ENCODE measurements around the gene AMBP. TPM values are rescaled to one million over a fixed set of nuclear protein-coding genes. Genes with fewer than 3 reads are reported as not detected.

The AMBP gene
- total RNA-seq, 1 experiment from 2014 or later = not detected

- Mint-ChIP-seq H3K9me3 (ENCODE audit: unreplicated experiment) (no peaks in the 10 kb centered on the region), H3K27me3 (ENCODE audit: insufficient read depth, unreplicated experiment) (no peaks in the 10 kb centered on the region), H3K4me3 (ENCODE audit: unreplicated experiment) (no peak overlapping the region), H3K4me1 (ENCODE audit: insufficient read depth, unreplicated experiment) (no peaks in the 10 kb centered on the region), H3K27ac (ENCODE audit: low read depth, unreplicated experiment) (no peak overlapping the region), H3K36me3 (ENCODE audit: insufficient read depth, unreplicated experiment) (peaks cover 12% of the 10 kb centered on the region)
- no TSS peak for BruUV-seq (replicated peaks)
- CTCF ChIA-PET = interaction anchor here (0.7 kb wide), 1 partner anchor 293 kb away, joined by 3 read pairs; no protein-coding TSS in a partner anchor
- no peak for DNase-seq (ENCODE audit: unreplicated experiment)
- no peak for TF ChIP-seq CTCF (IDR thresholded peaks at IDR 0.05; ENCODE audit: unreplicated experiment)
- intact Hi-C loops (cut with micrococcal nuclease) = no loop called here
- POLR2A ChIA-PET = no interaction called here
These were observed 27.5 kb downstream of the AMBP start for GRCh38 chr9:114050646-114051045.

- no peak for DNase-seq (ENCODE audit: unreplicated experiment)
- no peaks in the 10 kb centered on the region for H3K9me3 Mint-ChIP-seq (ENCODE audit: unreplicated experiment)
- no peak for TF ChIP-seq CTCF (IDR thresholded peaks at IDR 0.05; ENCODE audit: unreplicated experiment)
- no peaks in the 10 kb centered on the region for H3K27me3 Mint-ChIP-seq (ENCODE audit: insufficient read depth, unreplicated experiment)
- ChIA-PET POLR2A (no interaction called here), CTCF (no interaction called here)
- no TSS peak for BruUV-seq (replicated peaks)
- H3K27ac Mint-ChIP-seq (ENCODE audit: low read depth, unreplicated experiment) = no peak overlapping the region
- no peak overlapping the region for H3K4me3 Mint-ChIP-seq (ENCODE audit: unreplicated experiment)
- peaks cover 12% of the 10 kb centered on the region for H3K36me3 Mint-ChIP-seq (ENCODE audit: insufficient read depth, unreplicated experiment)
- intact Hi-C loops (cut with micrococcal nuclease) = no loop called here
- H3K4me1 Mint-ChIP-seq (ENCODE audit: insufficient read depth, unreplicated experiment) = no peaks in the 10 kb centered on the region
These were observed 27.9 kb downstream of the AMBP start for GRCh38 chr9:114050226-114050568.

GRCh38 chr9:114049441-114050225, 28.5 kb downstream of the AMBP start:
- no peak for DNase-seq (ENCODE audit: unreplicated experiment)
- H3K27me3 Mint-ChIP-seq (ENCODE audit: insufficient read depth, unreplicated experiment) = no peaks in the 10 kb centered on the region
- no TSS peak for BruUV-seq (replicated peaks)
- no peak overlapping the region for H3K4me3 Mint-ChIP-seq (ENCODE audit: unreplicated experiment)
- no peak for TF ChIP-seq CTCF (IDR thresholded peaks at IDR 0.05; ENCODE audit: unreplicated experiment)
- CTCF ChIA-PET = interaction anchor here (0.9 kb wide), 1 partner anchor 393 kb away, joined by 3 read pairs; no protein-coding TSS in a partner anchor
- no peaks in the 10 kb centered on the region for H3K9me3 Mint-ChIP-seq (ENCODE audit: unreplicated experiment)
- no peaks in the 10 kb centered on the region for H3K4me1 Mint-ChIP-seq (ENCODE audit: insufficient read depth, unreplicated experiment)
- peaks cover 12% of the 10 kb centered on the region for H3K36me3 Mint-ChIP-seq (ENCODE audit: insufficient read depth, unreplicated experiment)
- intact Hi-C loops (cut with micrococcal nuclease) = no loop called here
- no peak overlapping the region for H3K27ac Mint-ChIP-seq (ENCODE audit: low read depth, unreplicated experiment)
- POLR2A ChIA-PET = no interaction called here

- no peak for TF ChIP-seq CTCF (IDR thresholded peaks at IDR 0.05; ENCODE audit: unreplicated experiment)
- POLR2A ChIA-PET = no interaction called here
- Mint-ChIP-seq H3K27ac (ENCODE audit: low read depth, unreplicated experiment) (no peak overlapping the region), H3K27me3 (ENCODE audit: insufficient read depth, unreplicated experiment) (no peaks in the 10 kb centered on the region), H3K36me3 (ENCODE audit: insufficient read depth, unreplicated experiment) (peaks cover 12% of the 10 kb centered on the region), H3K4me1 (ENCODE audit: insufficient read depth, unreplicated experiment) (no peaks in the 10 kb centered on the region), H3K4me3 (ENCODE audit: unreplicated experiment) (no peak overlapping the region), H3K9me3 (ENCODE audit: unreplicated experiment) (no peaks in the 10 kb centered on the region)
- DNase-seq (ENCODE audit: unreplicated experiment) = no peak
- intact Hi-C loops (cut with micrococcal nuclease) = no loop called here
- CTCF ChIA-PET = interaction anchor here (0.9 kb wide), 1 partner anchor 392 kb away, joined by 3 read pairs; no protein-coding TSS in a partner anchor
- BruUV-seq (replicated peaks) = no TSS peak
These were observed 29.3 kb downstream of the AMBP start for GRCh38 chr9:114048533-114049415.
